ENCODE data around the gene PPEF1. TPM values are rescaled to one million over a fixed set of nuclear protein-coding genes. Genes with fewer than 3 reads are reported as not detected.

PPEF1 gene
- total and polyA plus RNA-seq, 4 donors, result 0.09 TPM; not detected in 3

DNA sequence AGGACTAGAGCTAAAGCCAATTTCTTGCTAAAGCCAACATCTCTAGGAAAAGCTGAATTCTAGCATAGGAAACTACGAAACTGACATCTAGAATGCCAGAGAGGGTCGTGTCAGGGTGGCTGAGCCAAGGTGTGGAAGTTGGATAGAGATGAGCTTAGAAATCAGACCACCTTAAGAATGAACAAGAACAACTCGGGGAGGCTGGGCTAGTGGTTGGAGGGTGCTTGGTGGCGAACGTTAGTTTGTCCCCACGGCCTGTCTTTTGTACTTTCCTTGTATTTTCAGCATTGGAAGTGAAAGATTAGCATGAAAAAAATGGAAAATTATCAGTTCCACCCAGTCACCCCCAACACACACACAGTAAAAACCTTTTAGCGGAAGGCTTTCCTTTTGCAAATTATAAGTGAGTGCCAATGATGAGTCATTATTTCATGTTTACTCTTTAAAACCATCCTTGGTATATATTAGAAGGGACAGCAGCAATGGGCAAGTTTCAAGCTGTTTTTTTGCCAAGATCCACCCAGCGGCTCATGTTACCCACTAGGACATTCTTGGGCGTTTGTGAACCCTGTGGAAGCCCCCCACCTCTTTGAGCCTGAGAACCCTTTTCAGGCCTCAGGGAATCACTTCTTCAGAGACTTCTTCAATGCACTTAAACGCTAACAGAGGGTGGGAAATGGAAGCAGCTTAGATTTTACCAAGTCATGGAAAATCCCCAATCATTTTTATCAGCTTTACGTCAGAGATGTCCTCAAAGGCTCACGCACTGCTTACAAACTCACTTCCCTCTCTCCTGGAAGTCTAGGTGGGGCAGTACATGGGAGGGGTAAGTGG is 4.9 kb upstream of the PPEF1 start:
- Histone ChIP-seq H3K27ac (ENCODE audit: low read depth in 1 of 2, low read length in 2 of 2) (no peak overlapping the region), H3K27me3 (ENCODE audit: control insufficient read depth in 4 of 4, insufficient read depth in 4 of 4, low read length in 3 of 4) (no peaks in the 10 kb centered on the region), H3K4me3 (ENCODE audit: low read depth in 1 of 3, low read length in 3 of 3) (no peak overlapping the region), H3K9me3 (ENCODE audit: control insufficient read depth in 4 of 4, low read length in 3 of 4) (no peaks in the 10 kb centered on the region), H3K9ac (ENCODE audit: low read depth in 1 of 2, low read length in 2 of 2) (no peak overlapping the region), H3K4me1 (ENCODE audit: control insufficient read depth in 4 of 4, insufficient read depth in 4 of 4, low read length in 3 of 4) (peaks cover 0 to 11% (median 5%) of the 10 kb centered on the region in 4 donors), H3K36me3 (ENCODE audit: control insufficient read depth in 4 of 4, insufficient read depth in 3 of 4, low read depth in 1 of 4, low read length in 3 of 4) (no peaks in the 10 kb centered on the region)
- 76% methylated on average over 12 of the region's 12 CpGs for WGBS
- no peak for DNase-seq (ENCODE audit: low spot score)
- TF ChIP-seq, protein P1, sequence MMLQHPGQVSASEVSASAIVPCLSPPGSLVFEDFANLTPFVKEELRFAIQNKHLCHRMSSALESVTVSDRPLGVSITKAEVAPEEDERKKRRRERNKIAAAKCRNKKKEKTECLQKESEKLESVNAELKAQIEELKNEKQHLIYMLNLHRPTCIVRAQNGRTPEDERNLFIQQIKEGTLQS (IDR thresholded peaks at IDR 0.05), result no peak

DNA sequence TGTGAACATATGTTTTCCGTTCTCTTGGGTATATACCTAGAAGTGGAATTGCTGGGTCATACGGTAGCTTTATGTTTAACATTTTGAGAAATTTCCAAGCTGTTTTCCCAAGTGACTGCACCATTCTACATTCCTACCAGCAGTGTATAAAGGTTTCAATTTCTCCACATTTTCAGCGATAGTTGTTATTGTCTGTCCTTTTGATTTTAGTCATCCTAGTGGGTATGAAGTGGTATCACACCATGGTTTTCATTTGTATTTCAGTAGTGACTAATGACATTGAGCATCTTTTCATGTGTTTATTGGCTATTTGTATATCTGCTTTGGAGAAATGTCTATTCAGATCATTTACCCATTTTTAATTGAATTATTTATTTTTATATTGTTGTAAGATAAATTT is 2.4 kb downstream of the PPEF1 start:
- H3K9ac ChIP-seq (ENCODE audit: low read depth in 1 of 2, low read length in 2 of 2), result no peak overlapping the region
- no peaks in the 10 kb centered on the region for H3K36me3 ChIP-seq (ENCODE audit: control insufficient read depth in 4 of 4, insufficient read depth in 3 of 4, low read depth in 1 of 4, low read length in 3 of 4)
- DNase-seq (ENCODE audit: low spot score), result no peak
- H3K27me3 ChIP-seq (ENCODE audit: control insufficient read depth in 4 of 4, insufficient read depth in 4 of 4, low read length in 3 of 4), result peaks cover 0 to 4% (median 0%) of the 10 kb centered on the region in 4 donors
- no peak overlapping the region for H3K27ac ChIP-seq (ENCODE audit: low read depth in 1 of 2, low read length in 2 of 2)
- no peaks in the 10 kb centered on the region for H3K9me3 ChIP-seq (ENCODE audit: control insufficient read depth in 4 of 4, low read length in 3 of 4)
- TF ChIP-seq HNF4G (IDR thresholded peaks at IDR 0.05), result no peak
- TF ChIP-seq, protein P2, sequence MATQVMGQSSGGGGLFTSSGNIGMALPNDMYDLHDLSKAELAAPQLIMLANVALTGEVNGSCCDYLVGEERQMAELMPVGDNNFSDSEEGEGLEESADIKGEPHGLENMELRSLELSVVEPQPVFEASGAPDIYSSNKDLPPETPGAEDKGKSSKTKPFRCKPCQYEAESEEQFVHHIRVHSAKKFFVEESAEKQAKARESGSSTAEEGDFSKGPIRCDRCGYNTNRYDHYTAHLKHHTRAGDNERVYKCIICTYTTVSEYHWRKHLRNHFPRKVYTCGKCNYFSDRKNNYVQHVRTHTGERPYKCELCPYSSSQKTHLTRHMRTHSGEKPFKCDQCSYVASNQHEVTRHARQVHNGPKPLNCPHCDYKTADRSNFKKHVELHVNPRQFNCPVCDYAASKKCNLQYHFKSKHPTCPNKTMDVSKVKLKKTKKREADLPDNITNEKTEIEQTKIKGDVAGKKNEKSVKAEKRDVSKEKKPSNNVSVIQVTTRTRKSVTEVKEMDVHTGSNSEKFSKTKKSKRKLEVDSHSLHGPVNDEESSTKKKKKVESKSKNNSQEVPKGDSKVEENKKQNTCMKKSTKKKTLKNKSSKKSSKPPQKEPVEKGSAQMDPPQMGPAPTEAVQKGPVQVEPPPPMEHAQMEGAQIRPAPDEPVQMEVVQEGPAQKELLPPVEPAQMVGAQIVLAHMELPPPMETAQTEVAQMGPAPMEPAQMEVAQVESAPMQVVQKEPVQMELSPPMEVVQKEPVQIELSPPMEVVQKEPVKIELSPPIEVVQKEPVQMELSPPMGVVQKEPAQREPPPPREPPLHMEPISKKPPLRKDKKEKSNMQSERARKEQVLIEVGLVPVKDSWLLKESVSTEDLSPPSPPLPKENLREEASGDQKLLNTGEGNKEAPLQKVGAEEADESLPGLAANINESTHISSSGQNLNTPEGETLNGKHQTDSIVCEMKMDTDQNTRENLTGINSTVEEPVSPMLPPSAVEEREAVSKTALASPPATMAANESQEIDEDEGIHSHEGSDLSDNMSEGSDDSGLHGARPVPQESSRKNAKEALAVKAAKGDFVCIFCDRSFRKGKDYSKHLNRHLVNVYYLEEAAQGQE (IDR thresholded peaks at IDR 0.05), result no peak
- TF ChIP-seq, protein P1 (IDR thresholded peaks at IDR 0.05), result no peak
- TF ChIP-seq EGR1 (IDR thresholded peaks at IDR 0.05; ENCODE audit: low read depth in 2 of 2), result no peak
- no peak for TF ChIP-seq RAD21 (IDR thresholded peaks at IDR 0.05)
- TF ChIP-seq FOXA1 (IDR thresholded peaks at IDR 0.05), result no peak
- no peak overlapping the region for H3K4me3 ChIP-seq (ENCODE audit: low read depth in 1 of 3, low read length in 3 of 3)
- no peaks in the 10 kb centered on the region for H3K4me1 ChIP-seq (ENCODE audit: control insufficient read depth in 4 of 4, insufficient read depth in 4 of 4, low read length in 3 of 4)
- 97% methylated on average over 3 of the region's 3 CpGs for WGBS

DNA sequence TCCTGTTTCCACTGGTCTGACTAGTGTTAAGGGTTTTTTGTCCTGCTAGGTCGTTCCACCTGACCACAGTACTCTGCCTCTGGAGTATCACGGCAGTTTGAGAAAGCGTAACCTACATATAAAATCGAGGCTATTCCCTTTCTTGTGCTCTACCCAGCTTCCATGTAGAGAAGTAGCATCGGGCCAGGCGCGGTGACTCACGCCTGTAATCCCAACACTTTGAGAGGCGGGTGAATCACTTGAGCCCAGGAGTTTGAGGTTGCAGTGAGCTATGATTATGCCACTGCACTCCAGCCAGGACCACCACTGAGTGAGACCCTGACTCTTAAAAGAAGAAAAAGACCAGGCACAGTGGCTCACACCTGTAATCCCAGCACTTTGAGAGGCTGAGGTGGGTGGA is 7.5 kb downstream of the PPEF1 start:
- 94% methylated on average over 9 of the region's 9 CpGs for WGBS
- no peaks in the 10 kb centered on the region for H3K9me3 ChIP-seq (ENCODE audit: control insufficient read depth in 4 of 4, low read length in 3 of 4)
- H3K4me1 ChIP-seq (ENCODE audit: control insufficient read depth in 4 of 4, insufficient read depth in 4 of 4, low read length in 3 of 4), result peaks cover 0 to 3% (median 0%) of the 10 kb centered on the region in 4 donors
- TF ChIP-seq RAD21 (IDR thresholded peaks at IDR 0.05) (no peak), FOXA1 (IDR thresholded peaks at IDR 0.05) (no peak), YY1 (IDR thresholded peaks at IDR 0.05) (no peak), EGR1 (IDR thresholded peaks at IDR 0.05; ENCODE audit: low read depth in 2 of 2) (no peak), FOXA2 (IDR thresholded peaks at IDR 0.05) (no peak), RXRA (IDR thresholded peaks at IDR 0.05) (no peak), GABPA (IDR thresholded peaks at IDR 0.05 in 1 of 2, conservative IDR thresholded peaks at IDR 0.05 in 1 of 2) (no peak)
- TF ChIP-seq, protein P2 (IDR thresholded peaks at IDR 0.05), result no peak
- TF ChIP-seq, protein P3, sequence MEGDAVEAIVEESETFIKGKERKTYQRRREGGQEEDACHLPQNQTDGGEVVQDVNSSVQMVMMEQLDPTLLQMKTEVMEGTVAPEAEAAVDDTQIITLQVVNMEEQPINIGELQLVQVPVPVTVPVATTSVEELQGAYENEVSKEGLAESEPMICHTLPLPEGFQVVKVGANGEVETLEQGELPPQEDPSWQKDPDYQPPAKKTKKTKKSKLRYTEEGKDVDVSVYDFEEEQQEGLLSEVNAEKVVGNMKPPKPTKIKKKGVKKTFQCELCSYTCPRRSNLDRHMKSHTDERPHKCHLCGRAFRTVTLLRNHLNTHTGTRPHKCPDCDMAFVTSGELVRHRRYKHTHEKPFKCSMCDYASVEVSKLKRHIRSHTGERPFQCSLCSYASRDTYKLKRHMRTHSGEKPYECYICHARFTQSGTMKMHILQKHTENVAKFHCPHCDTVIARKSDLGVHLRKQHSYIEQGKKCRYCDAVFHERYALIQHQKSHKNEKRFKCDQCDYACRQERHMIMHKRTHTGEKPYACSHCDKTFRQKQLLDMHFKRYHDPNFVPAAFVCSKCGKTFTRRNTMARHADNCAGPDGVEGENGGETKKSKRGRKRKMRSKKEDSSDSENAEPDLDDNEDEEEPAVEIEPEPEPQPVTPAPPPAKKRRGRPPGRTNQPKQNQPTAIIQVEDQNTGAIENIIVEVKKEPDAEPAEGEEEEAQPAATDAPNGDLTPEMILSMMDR (IDR thresholded peaks at IDR 0.05; ENCODE audit: low read depth, low read length, missing input control), result no peak
- TF ChIP-seq, protein P4, sequence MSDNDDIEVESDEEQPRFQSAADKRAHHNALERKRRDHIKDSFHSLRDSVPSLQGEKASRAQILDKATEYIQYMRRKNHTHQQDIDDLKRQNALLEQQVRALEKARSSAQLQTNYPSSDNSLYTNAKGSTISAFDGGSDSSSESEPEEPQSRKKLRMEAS (IDR thresholded peaks at IDR 0.05), result no peak
- TF ChIP-seq, protein P5, sequence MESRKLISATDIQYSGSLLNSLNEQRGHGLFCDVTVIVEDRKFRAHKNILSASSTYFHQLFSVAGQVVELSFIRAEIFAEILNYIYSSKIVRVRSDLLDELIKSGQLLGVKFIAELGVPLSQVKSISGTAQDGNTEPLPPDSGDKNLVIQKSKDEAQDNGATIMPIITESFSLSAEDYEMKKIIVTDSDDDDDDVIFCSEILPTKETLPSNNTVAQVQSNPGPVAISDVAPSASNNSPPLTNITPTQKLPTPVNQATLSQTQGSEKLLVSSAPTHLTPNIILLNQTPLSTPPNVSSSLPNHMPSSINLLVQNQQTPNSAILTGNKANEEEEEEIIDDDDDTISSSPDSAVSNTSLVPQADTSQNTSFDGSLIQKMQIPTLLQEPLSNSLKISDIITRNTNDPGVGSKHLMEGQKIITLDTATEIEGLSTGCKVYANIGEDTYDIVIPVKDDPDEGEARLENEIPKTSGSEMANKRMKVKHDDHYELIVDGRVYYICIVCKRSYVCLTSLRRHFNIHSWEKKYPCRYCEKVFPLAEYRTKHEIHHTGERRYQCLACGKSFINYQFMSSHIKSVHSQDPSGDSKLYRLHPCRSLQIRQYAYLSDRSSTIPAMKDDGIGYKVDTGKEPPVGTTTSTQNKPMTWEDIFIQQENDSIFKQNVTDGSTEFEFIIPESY (IDR thresholded peaks at IDR 0.05), result no peak

More for the DNA sequence above, 7.5 kb downstream of the PPEF1 start:
- Histone ChIP-seq H3K27me3 (ENCODE audit: control insufficient read depth in 4 of 4, insufficient read depth in 4 of 4, low read length in 3 of 4) (no peaks in the 10 kb centered on the region), H3K36me3 (ENCODE audit: control insufficient read depth in 4 of 4, insufficient read depth in 3 of 4, low read depth in 1 of 4, low read length in 3 of 4) (no peaks in the 10 kb centered on the region), H3K4me3 (ENCODE audit: low read depth in 1 of 3, low read length in 3 of 3) (no peak overlapping the region), H3K9ac (ENCODE audit: low read depth in 1 of 2, low read length in 2 of 2) (no peak overlapping the region), H3K27ac (ENCODE audit: low read depth in 1 of 2, low read length in 2 of 2) (no peak overlapping the region)
- DNase-seq (ENCODE audit: low spot score), result no peak
